Muscle layer of colon (tissue), 2 donors: ENCODE data around the gene TMEM233.
"Not testable (repeated sequence)": the region's sequence is repeated elsewhere in the genome, so short reads cannot be mapped to it uniquely, and the experiment has no call there.

Source experiments
- H3K27ac ChIP-seq: one replicate; pipeline ENCODE4 v1.7.0; 2013; ENCODE audit warnings: low read depth, mild to moderate bottlenecking, low read length, moderate library complexity
- H3K27me3 ChIP-seq, 2 donors: one replicate each; pipeline ENCODE4 v1.7.0; 2013; ENCODE audit warnings: low read length in 2 of 2, mild to moderate bottlenecking in 2 of 2; ENCODE audit not compliant: insufficient read depth in 2 of 2, control insufficient read depth in 1 of 2
- H3K36me3 ChIP-seq: one replicate; pipeline ENCODE4 v1.7.0; 2013; ENCODE audit warnings: mild to moderate bottlenecking, low read length; ENCODE audit not compliant: insufficient read depth
- H3K4me1 ChIP-seq: one replicate; pipeline ENCODE4 v1.7.0; 2013; ENCODE audit warnings: mild to moderate bottlenecking, low read length; ENCODE audit not compliant: insufficient read depth
- H3K4me3 ChIP-seq, 2 donors: one replicate each; pipeline ENCODE4 v1.7.0; 2013; ENCODE audit warnings: low read length in 2 of 2, low read depth in 1 of 2, mild to moderate bottlenecking in 1 of 2, moderate library complexity in 1 of 2
- H3K9ac ChIP-seq: one replicate; pipeline ENCODE4 v1.7.0; 2013; ENCODE audit warnings: low read length
- H3K9me3 ChIP-seq: one replicate; pipeline ENCODE4 v1.7.0; 2013; ENCODE audit warnings: mild to moderate bottlenecking, low read length
- donor health status: abdominal sarcoma.
- donor health status: Adenocarcinoma of cecum.

TMEM233 gene

DNA sequence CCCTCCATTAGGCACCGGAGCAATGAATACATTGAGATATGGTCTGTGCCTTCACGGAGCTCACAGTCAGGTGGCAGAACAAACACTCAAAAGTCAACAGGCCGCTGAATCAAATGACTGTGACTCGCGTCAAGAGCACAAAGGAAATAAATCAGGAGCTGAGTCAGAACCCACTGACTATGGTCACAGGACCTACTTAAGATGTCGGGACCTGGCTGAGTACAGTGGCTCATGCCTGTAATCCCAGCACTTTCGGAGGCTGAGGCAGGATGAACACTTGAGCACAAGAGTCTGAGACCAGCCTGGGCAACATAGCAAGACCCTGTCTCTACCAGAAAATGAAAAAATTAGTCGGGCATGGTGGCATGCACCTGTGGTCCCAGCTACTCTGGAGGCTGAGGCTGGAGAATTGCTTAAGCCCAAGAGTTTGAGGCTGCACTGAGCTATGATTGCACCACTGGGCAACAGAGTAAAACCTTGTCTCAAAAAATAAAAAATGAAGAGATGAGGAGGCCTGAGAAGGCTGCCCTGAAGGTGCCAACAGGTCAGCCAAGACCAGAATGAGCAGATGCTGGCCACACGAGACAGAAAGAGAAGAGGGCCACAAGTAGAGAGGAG is 19.9 kb downstream of the TMEM233 start:
- H3K4me1 ChIP-seq, result no peaks in the 10 kb centered on the region
- H3K9me3 ChIP-seq, result no peaks in the 10 kb centered on the region
- H3K27ac ChIP-seq, result no peak overlapping the region
- H3K27me3 ChIP-seq, result no peaks in the 10 kb centered on the region
- no peak overlapping the region for H3K9ac ChIP-seq
- no peaks in the 10 kb centered on the region for H3K36me3 ChIP-seq
- no peak overlapping the region for H3K4me3 ChIP-seq

DNA sequence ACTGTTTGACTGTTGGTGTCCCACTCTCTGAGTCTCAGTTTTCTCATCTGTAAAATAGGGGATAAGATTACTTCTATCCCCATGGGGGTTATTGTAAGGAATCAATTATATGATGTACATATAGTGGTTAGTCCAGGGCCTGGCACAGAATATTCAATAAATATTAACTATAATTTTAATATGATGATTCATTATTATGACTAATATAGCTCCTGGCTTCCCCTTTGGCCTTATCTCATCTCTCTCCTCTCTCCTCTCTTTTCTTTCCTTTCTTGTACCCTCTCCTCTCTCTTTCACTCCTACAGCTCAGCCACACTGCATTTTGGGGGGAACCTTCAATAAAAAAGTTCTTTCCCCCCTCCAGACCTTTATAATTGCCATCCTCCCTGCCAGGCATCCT is 21.1 kb downstream of the TMEM233 start:
- Histone ChIP-seq H3K9me3 (no peaks in the 10 kb centered on the region), H3K27me3 (no peaks in the 10 kb centered on the region), H3K9ac (no peak overlapping the region), H3K27ac (no peak overlapping the region), H3K4me3 (no peak overlapping the region), H3K4me1 (no peaks in the 10 kb centered on the region), H3K36me3 (no peaks in the 10 kb centered on the region)

- Histone ChIP-seq H3K4me3 (no peak overlapping the region), H3K9me3 (no peaks in the 10 kb centered on the region), H3K4me1 (no peaks in the 10 kb centered on the region), H3K36me3 (no peaks in the 10 kb centered on the region), H3K9ac (no peak overlapping the region), H3K27ac (no peak overlapping the region), H3K27me3 (no peaks in the 10 kb centered on the region)
Observed at GRCh38 chr12:119615518-119616475, 22.2 kb downstream of the TMEM233 start.

GRCh38 chr12:119618328-119618896 is 24.8 kb downstream of the TMEM233 start:
- not testable (repeated sequence) for H3K9me3 ChIP-seq, H3K9ac ChIP-seq, H3K4me1 ChIP-seq, H3K27me3 ChIP-seq, H3K27ac ChIP-seq, H3K36me3 ChIP-seq, H3K4me3 ChIP-seq

- no peak overlapping the region for H3K4me3 ChIP-seq
- H3K27me3 ChIP-seq, result no peaks in the 10 kb centered on the region
- H3K4me1 ChIP-seq, result no peaks in the 10 kb centered on the region
- no peak overlapping the region for H3K9ac ChIP-seq
- no peaks in the 10 kb centered on the region for H3K9me3 ChIP-seq
- no peak overlapping the region for H3K27ac ChIP-seq
- H3K36me3 ChIP-seq, result no peaks in the 10 kb centered on the region
Observed at GRCh38 chr12:119620490-119620889, 26.9 kb downstream of the TMEM233 start.

DNA sequence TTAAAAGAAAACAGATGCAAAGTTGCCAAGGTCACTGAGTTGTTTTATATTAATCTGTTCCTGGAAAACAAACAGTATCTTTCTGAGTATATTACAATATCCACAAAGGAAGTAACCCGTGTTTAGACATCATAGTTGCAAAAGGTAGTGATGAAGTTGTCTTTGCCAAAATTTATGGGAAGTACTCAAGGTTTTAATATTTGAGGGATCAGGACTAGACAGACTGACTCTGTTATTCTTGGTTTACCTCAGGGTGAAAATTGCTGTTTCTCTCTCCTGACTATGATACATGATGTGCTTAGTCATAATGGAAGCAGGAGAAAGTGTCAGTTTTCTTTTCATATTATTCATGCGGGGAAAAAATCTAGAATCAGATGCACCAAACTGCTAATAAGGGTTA is 28.3 kb downstream of the TMEM233 start:
- Histone ChIP-seq H3K27ac (no peak overlapping the region), H3K4me1 (no peaks in the 10 kb centered on the region), H3K9me3 (no peaks in the 10 kb centered on the region), H3K36me3 (no peaks in the 10 kb centered on the region), H3K9ac (no peak overlapping the region), H3K4me3 (no peak overlapping the region), H3K27me3 (no peaks in the 10 kb centered on the region)

DNA sequence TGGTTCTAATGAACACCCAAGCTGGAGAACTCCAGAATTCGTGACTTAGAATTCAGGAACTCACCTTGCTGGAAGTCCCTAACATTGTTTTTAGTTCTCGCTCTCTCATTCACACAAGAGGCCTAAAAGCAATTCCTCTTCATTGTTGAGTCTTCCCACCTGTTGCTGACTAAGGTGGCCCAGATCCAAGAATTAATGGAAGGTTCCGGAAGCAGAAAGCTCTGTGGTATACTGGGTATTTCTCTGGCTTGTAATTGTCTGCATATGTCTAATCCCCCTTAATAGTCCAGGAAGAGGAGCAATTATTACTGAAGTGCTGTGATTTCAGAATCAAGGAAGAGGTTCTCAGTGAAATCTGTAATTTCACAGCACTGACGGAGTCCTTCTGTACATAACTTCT is 31.4 kb downstream of the TMEM233 start:
- Histone ChIP-seq H3K9me3 (no peaks in the 10 kb centered on the region), H3K27ac (no peak overlapping the region), H3K4me3 (no peak overlapping the region), H3K27me3 (no peaks in the 10 kb centered on the region), H3K9ac (no peak overlapping the region), H3K4me1 (no peaks in the 10 kb centered on the region), H3K36me3 (no peaks in the 10 kb centered on the region)

DNA sequence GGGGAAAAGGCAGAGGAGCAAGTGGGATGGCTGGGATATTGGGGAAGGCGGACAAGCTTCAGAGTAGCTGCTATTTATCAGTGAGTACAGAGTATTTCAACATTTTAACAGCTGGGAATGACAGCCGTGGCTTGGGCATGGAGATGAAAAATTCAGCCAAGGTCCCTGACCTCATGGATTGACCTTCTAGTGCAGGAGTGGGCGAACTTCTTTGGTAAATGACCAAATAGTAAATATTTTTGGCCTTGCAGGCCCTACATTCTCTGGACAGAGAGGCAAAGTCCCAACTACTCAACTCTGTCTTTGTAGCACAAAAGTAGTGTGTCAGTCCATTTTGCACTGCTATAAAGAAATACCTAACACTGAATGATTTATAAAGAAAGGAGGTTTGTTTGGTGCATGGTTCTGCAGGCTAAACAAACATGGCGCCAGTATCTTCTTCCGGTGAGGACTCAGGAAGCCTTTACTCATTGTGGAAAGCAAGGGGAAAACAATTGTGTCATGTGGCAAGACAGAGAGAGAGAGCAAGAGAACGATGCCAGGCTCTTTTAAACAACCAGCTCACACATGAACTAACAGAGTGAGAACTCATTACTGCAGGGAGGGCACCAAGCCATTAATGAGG is 33.6 kb downstream of the TMEM233 start:
- Histone ChIP-seq H3K4me1 (no peaks in the 10 kb centered on the region), H3K9me3 (no peaks in the 10 kb centered on the region), H3K36me3 (no peaks in the 10 kb centered on the region), H3K4me3 (no peak overlapping the region), H3K9ac (no peak overlapping the region), H3K27ac (no peak overlapping the region), H3K27me3 (no peaks in the 10 kb centered on the region)

DNA sequence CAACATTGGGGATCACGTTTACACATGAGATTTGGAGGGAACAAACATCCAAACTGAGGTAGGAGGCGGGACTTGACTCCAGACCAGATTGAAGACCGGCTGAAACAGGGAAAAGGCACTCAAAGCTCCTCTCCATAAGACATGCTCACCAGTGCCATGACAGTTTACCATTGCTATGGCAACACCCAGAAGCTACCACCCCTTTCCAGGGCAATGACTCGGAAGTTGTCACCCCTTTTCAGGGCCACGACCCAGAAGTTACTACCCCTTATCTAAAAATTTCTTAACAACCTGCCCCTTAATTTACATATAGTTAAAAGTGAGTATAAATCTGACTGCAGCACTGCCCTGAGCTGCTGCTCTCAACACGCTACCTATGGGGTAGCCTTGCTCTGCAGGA is 34.1 kb downstream of the TMEM233 start:
- H3K36me3 ChIP-seq, result no peaks in the 10 kb centered on the region
- no peak overlapping the region for H3K9ac ChIP-seq
- no peak overlapping the region for H3K4me3 ChIP-seq
- H3K27ac ChIP-seq, result no peak overlapping the region
- no peaks in the 10 kb centered on the region for H3K9me3 ChIP-seq
- no peaks in the 10 kb centered on the region for H3K4me1 ChIP-seq
- H3K27me3 ChIP-seq, result no peaks in the 10 kb centered on the region

DNA sequence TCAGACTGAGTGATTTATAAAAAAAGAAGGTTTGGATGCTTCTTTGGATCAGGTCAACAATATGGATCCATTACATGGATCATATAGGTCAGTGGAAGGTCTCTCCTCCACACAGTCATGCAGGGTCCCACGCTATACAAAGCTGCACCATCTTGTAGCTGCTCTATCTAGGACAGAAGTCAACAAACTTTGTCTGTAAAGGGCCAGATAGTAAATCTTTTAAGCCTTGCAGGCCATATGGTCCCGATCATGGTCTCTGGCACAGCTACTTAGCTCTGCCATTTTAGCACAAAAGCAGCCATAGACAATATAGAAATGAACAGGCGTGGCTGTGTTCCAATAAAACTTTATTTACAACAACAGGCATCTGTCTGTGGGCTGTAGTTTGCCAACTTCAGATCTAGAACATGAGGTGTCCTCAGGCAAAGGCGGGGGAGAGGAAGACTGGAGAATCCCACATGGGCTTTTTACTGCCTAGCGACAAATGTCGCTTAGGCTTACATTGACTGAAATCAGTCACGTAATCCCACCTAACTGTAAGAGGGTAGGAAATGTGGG is 36.7 kb downstream of the TMEM233 start:
- peaks cover 0 to 5% of the 10 kb centered on the region in 2 donors for H3K27me3 ChIP-seq
- H3K9ac ChIP-seq, result no peak overlapping the region
- H3K9me3 ChIP-seq, result no peaks in the 10 kb centered on the region
- no peak overlapping the region for H3K27ac ChIP-seq
- H3K36me3 ChIP-seq, result no peaks in the 10 kb centered on the region
- H3K4me3 ChIP-seq, result no peak overlapping the region
- no peaks in the 10 kb centered on the region for H3K4me1 ChIP-seq

- H3K36me3 ChIP-seq, result no peaks in the 10 kb centered on the region
- peaks cover 0 to 5% of the 10 kb centered on the region in 2 donors for H3K27me3 ChIP-seq
- H3K27ac ChIP-seq, result no peak overlapping the region
- H3K9me3 ChIP-seq, result no peaks in the 10 kb centered on the region
- H3K9ac ChIP-seq, result no peak overlapping the region
- no peaks in the 10 kb centered on the region for H3K4me1 ChIP-seq
- no peak overlapping the region for H3K4me3 ChIP-seq
Observed at GRCh38 chr12:119630962-119631550, 37.5 kb downstream of the TMEM233 start.
